Pancreas (tissue), 10 donors: Measurements from ENCODE around the gene RASL11B. TPM values are rescaled to one million over a fixed set of nuclear protein-coding genes. Genes with fewer than 3 reads are reported as not detected.
A peak's percentile ranks its signal among the peaks of the same experiment; 100 is the strongest.
"Not testable (repeated sequence)": the region's sequence is repeated elsewhere in the genome, so short reads cannot be mapped to it uniquely, and the experiment has no call there.

ENCODE experiments used
- ATAC-seq, 4 donors: fragments of 200-7000 bp; cut with Tn5 transposase; one replicate each; pipeline versions ENCODE4 v1.8.0 to v1.9.1; 2020; ENCODE audit warnings: mild to moderate bottlenecking in 4 of 4, moderate library complexity in 4 of 4
- DNase-seq, 6 donors: peaks; one replicate each; pipeline ENCODE4 v3.0.0-alpha.2; 2020
- FAIRE-seq: peaks from 2 replicates; lab custom pipeline; 2012; peaks lifted over from hg19 to GRCh38; lab: Jason Lieb, UNC
- H3K27ac ChIP-seq, 4 donors: fragments of 200-600 bp; sonication (generic); 1 replicate in 3 of 4; 2 replicates in 1 of 4; pipeline versions ENCODE4 v1.5.0 to v1.8.0; 2020
- H3K27me3 ChIP-seq, 4 donors: fragments of 200-600 bp; one replicate each; pipeline ENCODE4 v1.8.0; 2021
- H3K36me3 ChIP-seq, 3 donors: fragments of 200-600 bp; sonication (generic) in 1 of 3; one replicate each; pipeline versions ENCODE4 v1.5.0 to v1.8.0; 2020 to 2021
- H3K4me1 ChIP-seq, 3 donors: fragments of 200-600 bp; one replicate each; pipeline ENCODE4 v1.8.0; 2021
- H3K4me3 ChIP-seq, 4 donors: fragments of 200-600 bp; sonication (generic) in 2 of 4; one replicate each; pipeline versions ENCODE4 v1.5.0 to v1.8.0; 2020 to 2021
- H3K9me3 ChIP-seq, 4 donors: fragments of 200-600 bp; one replicate each; pipeline ENCODE4 v1.8.0; 2021
- WGBS, 2 donors: extraction: QIAGEN DNeasy Blood & Tissue Kit; methylation state at CpG; one replicate each; pipeline ENCODE4 v1.1.7; 2013; 5-methylcytosine and 5-hydroxymethylcytosine counted together
- intact Hi-C, 3 donors: fragments of 100-400 bp; cut with DNase I; formaldehyde crosslinking; loops; one replicate each; pipeline versions ENCODE4 v1.11.1 to v1.14.2; 2022
- polyA plus RNA-seq, 2 donors: library from polyadenylated mRNA; stranded (reverse); fragments of 200-250 nt; gene quantifications; one replicate each; pipeline ENCODE4 v1.2.3, GENCODE V29; 2013
- total RNA-seq, 6 donors: library from RNA; stranded (reverse); fragmentation: NEBNext Ultra II Directional in 4 of 6; extraction: Animal tissue kit (Norgen Biotek cat#: 25700) in 4 of 6; gene quantifications; one replicate each; pipeline versions ENCODE4 v1.2.1 to v1.2.4, GENCODE V29; 2021 to 2023
- TF ChIP-seq, protein P1 (sequence below), 4 donors: fragments of 200-600 bp; sonication (generic) in 3 of 4; IDR thresholded peaks; one replicate each; pipeline versions ENCODE4 v1.5.0 to v1.8.0; 2021; ENCODE audit warnings: antibody characterized with exemption in 4 of 4
- donor health status: healthy with polysubstance abuse.
- donor health status: DM: no; HTN: no; CAD: no; lungs with moderate emphysema.
- donor health status: DM: no; HTN: no; CAD: no.
- donor health status: control.
- donor health status: control.
- donor health status: Bipolar disorder and iron deficiency.
- donor health status: DM: yes; HTN: yes; CAD: no.
- donor health status: DM: no; HTN: no; CAD: no.
- donor health status: DM: no; HTN: no; CAD: no.
- donor health status: DM: yes; HTN: yes; CAD: no.

Gene RASL11B
- total and polyA plus RNA-seq, 8 donors: 0.19 to 2.3 (median 0.66) TPM; not detected in 1

GRCh38 chr4:52833941-52834525, 28.1 kb upstream of the RASL11B start:
- 59 to 60% methylated on average over 3 of the region's 3 CpGs for WGBS, 2 donors
- Histone ChIP-seq H3K27me3 (no peaks in the 10 kb centered on the region), H3K27ac (no peak overlapping the region), H3K4me1 (no peaks in the 10 kb centered on the region), H3K36me3 (no peaks in the 10 kb centered on the region), H3K9me3 (no peaks in the 10 kb centered on the region), H3K4me3 (no peak overlapping the region)
- ATAC-seq: peak in 1 of 4 donors; percentile 19
- TF ChIP-seq, protein P1, sequence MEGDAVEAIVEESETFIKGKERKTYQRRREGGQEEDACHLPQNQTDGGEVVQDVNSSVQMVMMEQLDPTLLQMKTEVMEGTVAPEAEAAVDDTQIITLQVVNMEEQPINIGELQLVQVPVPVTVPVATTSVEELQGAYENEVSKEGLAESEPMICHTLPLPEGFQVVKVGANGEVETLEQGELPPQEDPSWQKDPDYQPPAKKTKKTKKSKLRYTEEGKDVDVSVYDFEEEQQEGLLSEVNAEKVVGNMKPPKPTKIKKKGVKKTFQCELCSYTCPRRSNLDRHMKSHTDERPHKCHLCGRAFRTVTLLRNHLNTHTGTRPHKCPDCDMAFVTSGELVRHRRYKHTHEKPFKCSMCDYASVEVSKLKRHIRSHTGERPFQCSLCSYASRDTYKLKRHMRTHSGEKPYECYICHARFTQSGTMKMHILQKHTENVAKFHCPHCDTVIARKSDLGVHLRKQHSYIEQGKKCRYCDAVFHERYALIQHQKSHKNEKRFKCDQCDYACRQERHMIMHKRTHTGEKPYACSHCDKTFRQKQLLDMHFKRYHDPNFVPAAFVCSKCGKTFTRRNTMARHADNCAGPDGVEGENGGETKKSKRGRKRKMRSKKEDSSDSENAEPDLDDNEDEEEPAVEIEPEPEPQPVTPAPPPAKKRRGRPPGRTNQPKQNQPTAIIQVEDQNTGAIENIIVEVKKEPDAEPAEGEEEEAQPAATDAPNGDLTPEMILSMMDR (IDR thresholded peaks at IDR 0.05): no peak
- intact Hi-C loops: no loop called here
- no peak for DNase-seq
- FAIRE-seq: no peak

DNA sequence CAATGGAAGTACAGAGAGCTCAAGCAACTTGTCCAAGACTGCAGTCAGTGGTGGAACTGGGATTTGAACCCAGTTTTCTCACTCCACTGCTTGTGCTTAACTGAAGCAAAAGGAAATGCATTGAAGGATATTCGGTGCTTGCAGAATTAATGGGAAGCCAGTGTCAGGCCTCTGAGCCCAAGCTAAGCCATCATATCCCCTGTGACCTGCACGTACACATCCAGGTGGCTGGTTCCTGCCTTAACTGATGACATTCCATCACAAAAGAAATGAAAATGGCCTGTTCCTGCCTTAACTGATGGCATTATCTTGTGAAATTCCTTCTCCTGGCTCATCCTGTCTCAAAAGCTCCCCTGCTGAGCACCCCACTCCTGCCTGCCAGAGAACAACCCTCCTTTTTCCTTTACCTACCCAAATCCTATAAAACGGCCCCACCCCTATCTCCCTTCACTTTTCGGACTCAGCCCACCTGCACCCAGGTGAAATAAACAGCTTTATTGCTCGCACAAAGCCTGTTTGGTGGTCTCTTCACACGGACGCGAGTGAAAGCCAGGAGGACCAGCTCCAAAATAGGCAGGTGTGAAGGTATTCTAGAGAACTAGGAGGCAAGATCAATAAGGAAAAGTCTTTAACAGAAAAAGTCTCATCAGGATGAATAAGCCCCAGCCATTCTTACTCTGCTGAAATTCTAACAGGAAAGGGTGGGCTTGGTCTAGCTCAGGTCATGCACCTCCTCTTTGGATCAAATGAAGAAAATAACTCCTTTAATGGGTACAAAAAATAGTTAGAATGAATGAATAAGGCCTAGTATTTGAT, 27.3 kb upstream of the RASL11B start:
- H3K27ac ChIP-seq, H3K36me3 ChIP-seq, H3K4me3 ChIP-seq, ATAC-seq, H3K9me3 ChIP-seq, DNase-seq, H3K4me1 ChIP-seq, intact Hi-C loops, FAIRE-seq, H3K27me3 ChIP-seq: not testable (repeated sequence)
- 84 to 87% methylated on average over 8 of the region's 8 CpGs for WGBS, 2 donors

GRCh38 chr4:52836120-52836519, 26.0 kb upstream of the RASL11B start:
- Histone ChIP-seq H3K4me3 (no peak overlapping the region), H3K27me3 (no peaks in the 10 kb centered on the region), H3K27ac (no peak overlapping the region), H3K36me3 (no peaks in the 10 kb centered on the region), H3K4me1 (peaks cover 0 to 2% (median 0%) of the 10 kb centered on the region in 3 donors), H3K9me3 (no peaks in the 10 kb centered on the region)
- WGBS, 2 donors: 86% methylated on average over 3 of the region's 3 CpGs
- DNase-seq (no peak), ATAC-seq (no peak), FAIRE-seq (no peak)
- TF ChIP-seq, protein P1 (IDR thresholded peaks at IDR 0.05): no peak
- intact Hi-C loops: no loop called here

GRCh38 chr4:52836678-52837077, 25.4 kb upstream of the RASL11B start:
- Histone ChIP-seq H3K27me3 (no peaks in the 10 kb centered on the region), H3K36me3 (no peaks in the 10 kb centered on the region), H3K4me3 (no peak overlapping the region), H3K27ac (no peak overlapping the region), H3K4me1 (peaks cover 0 to 7% (median 0%) of the 10 kb centered on the region in 3 donors), H3K9me3 (no peaks in the 10 kb centered on the region)
- intact Hi-C loops: no loop called here
- TF ChIP-seq, protein P1 (IDR thresholded peaks at IDR 0.05): no peak
- WGBS, 2 donors: 89 to 96% methylated on average over 7 of the region's 7 CpGs
- ATAC-seq (no peak), FAIRE-seq (no peak), DNase-seq (no peak)

DNA sequence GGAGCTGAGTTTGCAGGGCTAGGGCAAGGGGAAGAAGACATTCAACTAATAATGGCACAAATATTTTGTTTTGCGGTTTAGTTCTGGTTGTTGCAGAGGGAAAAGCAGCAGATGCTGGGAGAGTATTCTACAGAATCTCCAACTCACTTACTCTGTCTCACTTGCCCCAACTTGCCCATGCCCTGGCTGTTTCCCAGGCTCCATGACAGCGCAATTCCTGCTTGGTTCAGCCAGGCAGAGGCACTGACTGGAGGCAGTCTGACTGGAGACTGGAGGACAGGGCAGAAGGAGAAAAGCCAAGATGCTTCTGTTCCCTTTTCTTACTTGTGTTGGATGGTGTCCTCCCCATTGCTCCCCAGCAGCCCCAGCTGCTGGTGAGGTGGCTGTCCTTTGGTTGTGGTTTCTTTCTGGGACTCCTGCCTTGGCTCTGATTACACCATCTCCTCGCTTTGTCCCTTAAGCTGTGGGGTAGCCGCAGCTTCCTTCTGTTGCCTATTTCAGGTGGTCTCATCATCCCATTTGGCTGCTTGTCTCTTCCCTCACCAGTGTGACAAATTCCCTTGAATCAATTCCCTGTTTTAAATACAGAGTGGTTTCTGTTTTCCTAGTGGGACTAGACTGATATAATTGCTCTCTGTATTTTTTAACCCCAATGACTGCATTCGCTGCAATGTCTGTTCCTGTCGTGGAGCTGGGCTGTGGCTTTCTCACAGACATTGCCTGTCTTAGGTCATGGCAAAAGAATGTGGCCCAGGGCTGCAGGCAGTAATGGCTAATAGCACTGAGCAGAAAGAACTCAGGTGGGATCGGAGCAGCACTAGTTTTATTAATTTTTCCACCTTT, 24.2 kb upstream of the RASL11B start:
- intact Hi-C loops: no loop called here
- FAIRE-seq (no peak), ATAC-seq (peak; percentile 43 to 87 (median 70)), DNase-seq (no peak)
- Histone ChIP-seq H3K4me1 (peaks cover 0 to 7% (median 0%) of the 10 kb centered on the region in 3 donors), H3K9me3 (no peaks in the 10 kb centered on the region), H3K27ac (peak overlapping the region in 1 of 4 donors; percentile 50), H3K36me3 (no peaks in the 10 kb centered on the region), H3K27me3 (no peaks in the 10 kb centered on the region), H3K4me3 (no peak overlapping the region)
- WGBS, 2 donors: 71 to 74% methylated on average over 7 of the region's 7 CpGs
- TF ChIP-seq, protein P1 (IDR thresholded peaks at IDR 0.05): no peak
